Measurements from ENCODE around the gene PRMT6.

Gene PRMT6

DNA sequence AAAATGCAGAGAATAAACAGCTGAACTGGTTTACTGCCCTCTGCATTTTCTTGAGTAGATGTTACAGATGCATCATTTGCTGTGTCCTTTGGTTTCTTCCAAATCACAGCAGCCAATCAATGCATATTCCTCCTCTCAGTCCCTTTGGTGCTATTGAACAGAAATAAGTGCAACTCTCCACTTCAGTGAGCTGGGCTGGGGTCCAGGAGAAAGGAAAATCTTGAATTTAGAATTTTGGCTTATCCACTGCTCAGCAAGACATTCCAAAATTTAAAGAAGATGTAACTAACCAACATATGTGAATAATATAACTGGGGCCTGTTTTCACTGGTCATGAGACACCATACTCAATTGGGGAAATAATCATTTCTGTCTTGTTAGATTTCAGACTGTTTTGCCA is 39.2 kb downstream of the PRMT6 start:
- no peak for DNase-seq (ENCODE audit: low spot score)

DNA sequence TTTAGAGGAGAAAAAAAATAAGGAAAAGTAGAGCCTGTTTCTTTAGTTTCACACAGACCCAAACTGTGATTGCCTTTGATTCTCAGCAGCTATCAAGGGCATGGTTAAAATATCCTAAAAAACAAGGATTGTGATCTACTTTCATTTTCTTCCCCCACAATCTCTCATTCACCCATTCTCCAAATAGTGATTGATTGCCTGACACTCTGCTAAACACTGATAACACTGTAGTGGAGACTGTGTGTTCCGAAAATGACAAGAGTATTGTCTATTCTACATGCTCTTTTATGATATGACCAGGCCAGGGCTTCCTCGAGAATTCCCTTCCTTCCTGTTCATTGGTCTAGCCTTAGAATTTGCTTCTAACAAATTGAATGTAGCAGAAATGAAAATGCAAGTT is 40.2 kb downstream of the PRMT6 start:
- no peak for DNase-seq (ENCODE audit: low spot score)

DNA sequence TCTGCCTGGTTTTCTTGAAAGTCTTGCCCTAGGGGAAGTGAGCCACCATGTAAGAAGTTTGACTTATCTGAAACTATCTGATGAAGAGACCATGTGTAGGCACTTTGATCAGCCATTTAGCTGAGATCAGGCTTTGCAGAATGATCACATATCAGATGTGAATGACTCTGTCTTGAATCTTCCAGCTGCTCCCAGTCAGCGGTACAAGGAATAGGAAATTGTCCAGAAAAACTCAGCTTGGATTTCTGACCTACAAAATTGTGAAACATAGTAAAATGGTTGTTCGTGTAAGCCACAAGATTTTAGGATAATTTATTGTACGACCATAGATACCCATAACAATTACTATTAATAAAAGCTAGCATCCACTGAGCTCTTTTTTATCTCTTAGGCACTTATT is 42.5 kb downstream of the PRMT6 start:
- DNase-seq (ENCODE audit: low spot score): no peak

DNA sequence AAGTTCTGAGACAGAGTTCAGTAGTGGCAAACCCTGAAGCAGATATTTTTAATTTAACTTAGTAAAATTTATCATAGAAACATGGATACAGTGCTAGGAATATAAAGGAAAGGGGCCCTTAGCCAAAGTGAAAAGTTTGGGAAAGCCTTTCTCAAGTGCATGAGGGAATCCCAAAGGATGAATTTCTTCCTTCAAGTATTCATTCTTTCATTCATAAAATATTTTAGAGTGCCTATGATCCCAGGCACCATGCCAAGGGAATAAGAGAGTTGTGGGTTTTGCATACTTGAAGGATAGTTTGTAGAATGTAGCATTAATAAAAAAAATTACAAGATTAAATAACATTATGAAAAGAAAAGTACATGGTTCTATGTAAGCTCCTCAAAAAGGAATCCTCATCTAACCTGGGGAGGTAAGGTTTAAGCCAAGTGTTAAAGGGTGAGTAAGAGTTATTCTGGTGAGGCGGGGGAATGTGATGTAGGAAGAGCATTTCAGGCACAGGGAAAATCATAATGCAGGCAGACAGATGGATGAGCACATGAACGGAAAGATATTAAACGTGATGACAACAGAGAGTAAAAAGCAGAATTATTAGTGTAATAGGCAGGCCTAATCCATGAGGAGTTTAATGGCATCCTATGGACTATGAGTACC is 44.0 kb downstream of the PRMT6 start:
- DNase-seq (ENCODE audit: low spot score): no peak

DNA sequence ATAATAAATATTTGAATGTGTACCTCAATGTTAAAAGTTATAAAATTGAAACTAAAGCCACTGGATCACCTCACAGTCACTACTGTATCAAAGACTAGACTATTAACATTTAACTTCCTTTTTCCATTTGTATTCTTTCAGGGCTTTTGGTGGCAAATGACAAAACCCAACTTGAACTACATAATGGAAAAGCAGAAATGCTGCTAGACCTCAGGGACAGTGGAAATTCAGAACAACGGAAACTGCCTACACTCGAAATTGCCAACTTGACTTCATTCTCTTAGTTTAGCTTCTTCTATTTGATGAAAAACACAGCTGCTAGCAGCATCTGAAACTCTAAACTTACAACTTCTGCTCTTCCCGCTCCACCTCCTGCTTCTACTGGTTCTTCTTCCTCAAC is 49.4 kb downstream of the PRMT6 start:
- DNase-seq (ENCODE audit: low spot score): no peak

Data from CD4-positive, alpha-beta T cell treated with Interleukin-15 for 4 hours (primary cell).